Cerebellar nuclear complex (tissue), 1 donor: Measurements from ENCODE around the gene TSHZ3.

Source experiments
- DNase-seq, 2 experiments: peaks; one replicate each; lab custom pipeline; 2025; lab: John Stamatoyannopoulos, UW

TSHZ3 gene

GRCh38 chr19:31283701-31284100 lies 65.5 kb downstream of the TSHZ3 start:
- no peak for DNase-seq

- no peak for DNase-seq
Measured at GRCh38 chr19:31282346-31282745, 66.9 kb downstream of the TSHZ3 start.

- DNase-seq: no peak
Measured at GRCh38 chr19:31280287-31281006, 68.8 kb downstream of the TSHZ3 start.

GRCh38 chr19:31279436-31279765 lies 69.8 kb downstream of the TSHZ3 start:
- DNase-seq: no peak

- DNase-seq: no peak
Measured at GRCh38 chr19:31278555-31279435, 70.4 kb downstream of the TSHZ3 start.

GRCh38 chr19:31277516-31277915 lies 71.7 kb downstream of the TSHZ3 start:
- DNase-seq: no peak

- no peak for DNase-seq
Measured at GRCh38 chr19:31276831-31277230, 72.4 kb downstream of the TSHZ3 start.

- no peak for DNase-seq
Measured at GRCh38 chr19:31275068-31275334, 74.2 kb downstream of the TSHZ3 start.

GRCh38 chr19:31274251-31275067 lies 74.8 kb downstream of the TSHZ3 start:
- DNase-seq: no peak

- DNase-seq: no peak
Measured at GRCh38 chr19:31272583-31273106, 76.6 kb downstream of the TSHZ3 start.

GRCh38 chr19:31271306-31271911 lies 77.8 kb downstream of the TSHZ3 start:
- no peak for DNase-seq

- DNase-seq: no peak
Measured at GRCh38 chr19:31270897-31271296, 78.3 kb downstream of the TSHZ3 start.

- no peak for DNase-seq
Measured at GRCh38 chr19:31269425-31270127, 79.7 kb downstream of the TSHZ3 start.

GRCh38 chr19:31268751-31269383 lies 80.4 kb downstream of the TSHZ3 start:
- no peak for DNase-seq

GRCh38 chr19:31266731-31267130 lies 82.5 kb downstream of the TSHZ3 start:
- no peak for DNase-seq

GRCh38 chr19:31266196-31266595 lies 83.0 kb downstream of the TSHZ3 start:
- no peak for DNase-seq

GRCh38 chr19:31264041-31264778 lies 85.0 kb downstream of the TSHZ3 start:
- DNase-seq: no peak

GRCh38 chr19:31263328-31263727 lies 85.9 kb downstream of the TSHZ3 start:
- no peak for DNase-seq

GRCh38 chr19:31262725-31263191 lies 86.5 kb downstream of the TSHZ3 start:
- no peak for DNase-seq

GRCh38 chr19:31261603-31262212 lies 87.5 kb downstream of the TSHZ3 start:
- no peak for DNase-seq
